Heart left ventricle (tissue), 16 donors: ENCODE measurements around the gene KCNJ6. TPM values are rescaled to one million over a fixed set of nuclear protein-coding genes. Genes with fewer than 3 reads are reported as not detected.
A peak's percentile ranks its signal among the peaks of the same experiment; 100 is the strongest.

Source experiments
- ATAC-seq, 4 donors: fragments of 200-7000 bp; cut with Tn5 transposase; one replicate each; pipeline ENCODE4 v1.9.1; 2020 to 2022; ENCODE audit warnings: moderate library complexity in 4 of 4, mild to moderate bottlenecking in 3 of 4, moderate number of reproducible peaks in 1 of 4
- DNase-seq, 5 donors: peaks; one replicate each; pipeline ENCODE4 v3.0.0-alpha.2; 2020
- H3K27ac ChIP-seq, 12 donors: fragments of 200-600 bp; sonication (generic) in 4 of 12; one replicate each; pipeline versions ENCODE4 v1.5.0 to v1.8.0; 2016 to 2022; ENCODE audit warnings: mild to moderate bottlenecking in 2 of 12
- H3K27me3 ChIP-seq, 9 donors: fragments of 200-600 bp; sonication (generic) in 2 of 9; one replicate each; pipeline versions ENCODE4 v1.5.1 to v1.8.0; 2016 to 2022; ENCODE audit warnings: mild to moderate bottlenecking in 3 of 9
- H3K36me3 ChIP-seq, 9 donors: fragments of 200-600 bp; sonication (generic) in 2 of 9; one replicate each; pipeline versions ENCODE4 v1.5.0 to v1.8.0; 2018 to 2022; ENCODE audit warnings: mild to moderate bottlenecking in 2 of 9
- H3K4me1 ChIP-seq, 12 donors: fragments of 200-600 bp; sonication (generic) in 4 of 12; one replicate each; pipeline versions ENCODE4 v1.5.0 to v1.8.0; 2016 to 2022; ENCODE audit warnings: mild to moderate bottlenecking in 3 of 12
- H3K4me3 ChIP-seq, 12 donors: fragments of 200-600 bp; sonication (generic) in 4 of 12; one replicate each; pipeline versions ENCODE4 v1.5.0 to v1.8.0; 2017 to 2022; ENCODE audit warnings: mild to moderate bottlenecking in 9 of 12, moderate library complexity in 4 of 12
- H3K9me3 ChIP-seq, 12 donors: fragments of 200-600 bp; sonication (generic) in 4 of 12; one replicate each; pipeline versions ENCODE4 v1.5.0 to v1.8.0; 2016 to 2022; ENCODE audit warnings: mild to moderate bottlenecking in 1 of 12
- POLR2A ChIP-seq, 2 donors: fragments of 450-650 bp; IDR thresholded peaks; one replicate each; pipeline ENCODE4 v1.6.1; 2017; ENCODE audit warnings: antibody characterized with exemption in 2 of 2, mild to moderate bottlenecking in 2 of 2, moderate library complexity in 2 of 2
- WGBS, 4 donors: extraction: QIAGEN DNeasy Blood & Tissue Kit in 2 of 4; methylation state at CpG; one replicate each; pipeline versions ENCODE4 v1.1.5 to v1.1.7; 2013 to 2018; 5-methylcytosine and 5-hydroxymethylcytosine counted together
- intact Hi-C, 10 donors: fragments of 100-400 bp; cut with DNase I; formaldehyde crosslinking; loops; one replicate each; pipeline versions ENCODE4 v1.11.1 to v1.14.2; 2022
- polyA plus RNA-seq, 2 donors: library from polyadenylated mRNA; stranded (reverse); fragments of 200-250 nt; gene quantifications; one replicate each; pipeline ENCODE4 v1.2.3, GENCODE V29; 2013
- total RNA-seq, 9 donors: library from RNA; depleted of rRNA in 2 of 9; stranded (reverse); fragments of >200 nt in 2 of 9; fragmentation: NEBNext Ultra II Directional in 3 of 9; extraction: Animal tissue kit (Norgen Biotek cat#: 25700) in 3 of 9; gene quantifications; one replicate each; pipeline versions ENCODE4 v1.1.0 to v1.2.4, GENCODE V29; 2016 to 2023
- TF ChIP-seq, protein P1 (sequence below), 12 donors: fragments of 200-600 bp; sonication (generic) in 4 of 12; IDR thresholded peaks; one replicate each; pipeline versions ENCODE4 v1.5.0 to v1.8.0; 2018 to 2022; ENCODE audit warnings: antibody characterized with exemption in 12 of 12, mild to moderate bottlenecking in 5 of 12
- donor health status: ischemic (EF 13 %, LVEDD 7.1; RV severe dilation, severe dysfunction).
- donor health status: healthy with polysubstance abuse.
- donor health status: DM: no; HTN: yes; CAD: no.
- donor health status: DM: no; HTN: no; CAD: no.
- donor health status: ischemic (EF 25% LVEDD 6.9; RV normal size, moderate dysfunction).
- donor health status: ischemic (EF 25% LVEDD 5.7; RV mildly dilated, moderate dysfunction).
- donor health status: healthy.
- donor health status: DM: yes; HTN: yes; CAD: no.
- donor health status: ischemic (EF 35%, LVEDD 5.7; RV mildly dilated, moderate dysfunction).
- donor health status: nonischemic (EF 11% LVEDD 7.7; RV severe dilation, severe dysfunction).
- donor health status: DM: yes; HTN: yes; CAD: no.
- donor health status: PGD.
- donor health status: ischemic (EF 29% LVEDD 5.4; RV normal size, mild dysfunction).
- donor health status: nonischemic (EF 23%, LVEDD 6.1; RV moderate dilation, normal function).

KCNJ6 gene
- total and polyA plus RNA-seq, 11 donors, result not detected

DNA sequence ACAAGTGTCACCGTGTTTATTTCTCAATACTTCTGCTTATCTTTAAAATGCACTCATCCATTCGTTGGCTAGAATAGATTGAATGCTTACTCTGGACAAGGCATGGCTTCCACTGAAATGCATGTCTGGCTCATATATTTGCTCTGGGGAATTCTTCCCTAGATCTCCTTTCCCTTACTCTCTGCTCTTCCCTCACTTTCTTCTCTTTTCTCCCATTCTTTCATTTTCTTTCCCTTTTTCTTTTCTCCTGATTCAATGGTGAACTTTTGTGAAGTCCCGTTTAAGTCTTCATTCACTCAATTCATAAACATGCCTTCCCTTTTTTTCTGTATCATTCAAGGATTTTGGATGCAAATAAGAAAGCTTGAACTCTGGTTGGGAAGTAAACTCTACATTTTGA is 315.2 kb downstream of the KCNJ6 start:
- DNase-seq, result no peak
- H3K9me3 ChIP-seq, result no peaks in the 10 kb centered on the region
- TF ChIP-seq, protein P1, sequence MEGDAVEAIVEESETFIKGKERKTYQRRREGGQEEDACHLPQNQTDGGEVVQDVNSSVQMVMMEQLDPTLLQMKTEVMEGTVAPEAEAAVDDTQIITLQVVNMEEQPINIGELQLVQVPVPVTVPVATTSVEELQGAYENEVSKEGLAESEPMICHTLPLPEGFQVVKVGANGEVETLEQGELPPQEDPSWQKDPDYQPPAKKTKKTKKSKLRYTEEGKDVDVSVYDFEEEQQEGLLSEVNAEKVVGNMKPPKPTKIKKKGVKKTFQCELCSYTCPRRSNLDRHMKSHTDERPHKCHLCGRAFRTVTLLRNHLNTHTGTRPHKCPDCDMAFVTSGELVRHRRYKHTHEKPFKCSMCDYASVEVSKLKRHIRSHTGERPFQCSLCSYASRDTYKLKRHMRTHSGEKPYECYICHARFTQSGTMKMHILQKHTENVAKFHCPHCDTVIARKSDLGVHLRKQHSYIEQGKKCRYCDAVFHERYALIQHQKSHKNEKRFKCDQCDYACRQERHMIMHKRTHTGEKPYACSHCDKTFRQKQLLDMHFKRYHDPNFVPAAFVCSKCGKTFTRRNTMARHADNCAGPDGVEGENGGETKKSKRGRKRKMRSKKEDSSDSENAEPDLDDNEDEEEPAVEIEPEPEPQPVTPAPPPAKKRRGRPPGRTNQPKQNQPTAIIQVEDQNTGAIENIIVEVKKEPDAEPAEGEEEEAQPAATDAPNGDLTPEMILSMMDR (IDR thresholded peaks at IDR 0.05), result no peak
- no peak for TF ChIP-seq POLR2A (IDR thresholded peaks at IDR 0.05)
- WGBS, 4 donors, result 73 to 86% (median 80%) methylated on average over 3 of the region's 3 CpGs
- H3K4me1 ChIP-seq, result no peaks in the 10 kb centered on the region
- no peak overlapping the region for H3K27ac ChIP-seq
- no peaks in the 10 kb centered on the region for H3K27me3 ChIP-seq
- no peak overlapping the region for H3K4me3 ChIP-seq
- no peaks in the 10 kb centered on the region for H3K36me3 ChIP-seq
- intact Hi-C loops, result loop anchor here in 1 of 10 donors (10.0 kb wide), 1 partner anchor 74 kb away; no protein-coding TSS in a partner anchor
- ATAC-seq, result no peak

DNA sequence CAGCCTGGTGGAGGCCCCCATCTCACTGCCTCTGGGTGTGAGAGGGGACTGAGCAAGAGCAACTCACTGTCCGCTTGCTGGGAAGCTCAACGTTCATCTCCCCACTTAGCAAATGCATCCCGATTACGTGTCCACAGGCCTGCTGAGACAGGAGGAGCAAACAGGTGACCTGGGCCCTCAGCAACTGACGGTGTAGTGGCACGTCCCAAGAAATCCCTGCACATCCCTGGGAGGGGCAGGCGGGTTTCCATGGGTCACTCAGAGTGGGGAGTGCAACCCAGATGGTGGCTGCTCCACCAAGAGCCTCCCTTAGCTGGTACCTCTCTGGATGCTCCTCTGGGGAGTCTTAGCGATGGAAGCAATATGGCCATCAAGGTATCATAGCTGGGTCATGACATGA is 320.3 kb downstream of the KCNJ6 start:
- WGBS, 4 donors, result 90 to 96% (median 94%) methylated on average over 4 to 8 of the region's 8 CpGs

DNA sequence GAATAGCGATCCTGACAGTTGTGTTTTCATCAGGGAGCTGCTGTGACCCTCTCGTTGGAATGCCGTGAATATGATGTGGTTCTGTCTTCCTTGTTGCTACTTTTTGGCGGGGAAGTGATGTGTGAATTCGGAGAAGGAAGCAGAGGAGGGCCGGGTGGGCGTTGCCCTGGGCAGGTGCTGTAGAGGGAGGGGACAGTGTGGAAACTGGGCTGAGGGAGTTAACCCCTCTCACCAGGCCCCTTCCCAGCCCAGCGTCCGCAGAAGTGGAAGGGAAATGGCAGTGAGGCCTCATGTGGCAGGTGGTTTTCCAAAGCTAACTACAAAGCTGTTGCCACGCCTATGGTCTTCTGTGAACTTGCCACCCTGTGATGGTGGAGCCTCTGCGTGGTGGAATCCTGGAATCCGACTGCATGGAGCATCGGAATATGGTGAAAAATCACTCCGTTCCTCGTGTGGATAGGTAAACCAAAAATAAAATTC is 321.7 kb downstream of the KCNJ6 start:
- 74 to 83% (median 78%) methylated on average over 15 of the region's 15 CpGs for WGBS, 4 donors
- intact Hi-C loops, result no loop called here
- TF ChIP-seq POLR2A (IDR thresholded peaks at IDR 0.05), result no peak
- TF ChIP-seq, protein P1 (IDR thresholded peaks at IDR 0.05), result no peak
- H3K4me3 ChIP-seq, result peak overlapping the region in 1 of 12 donors; percentile 8
- H3K27me3 ChIP-seq, result no peaks in the 10 kb centered on the region
- peak overlapping the region in 1 of 12 donors; percentile 37 for H3K27ac ChIP-seq
- no peaks in the 10 kb centered on the region for H3K9me3 ChIP-seq
- H3K36me3 ChIP-seq, result no peaks in the 10 kb centered on the region
- ATAC-seq, result peak in 1 of 4 donors; percentile 7
- no peak for DNase-seq
- H3K4me1 ChIP-seq, result peaks cover 0 to 16% (median 6%) of the 10 kb centered on the region in 12 donors

More for the DNA sequence above, 320.3 kb downstream of the KCNJ6 start:
- Histone ChIP-seq H3K36me3 (no peaks in the 10 kb centered on the region), H3K9me3 (no peaks in the 10 kb centered on the region), H3K4me3 (no peak overlapping the region), H3K27me3 (no peaks in the 10 kb centered on the region), H3K4me1 (peaks cover 0 to 16% (median 6%) of the 10 kb centered on the region in 12 donors), H3K27ac (no peak overlapping the region)
- TF ChIP-seq, protein P1 (IDR thresholded peaks at IDR 0.05), result no peak
- no peak for TF ChIP-seq POLR2A (IDR thresholded peaks at IDR 0.05)
- no peak for ATAC-seq
- DNase-seq, result no peak
- intact Hi-C loops, result no loop called here

DNA sequence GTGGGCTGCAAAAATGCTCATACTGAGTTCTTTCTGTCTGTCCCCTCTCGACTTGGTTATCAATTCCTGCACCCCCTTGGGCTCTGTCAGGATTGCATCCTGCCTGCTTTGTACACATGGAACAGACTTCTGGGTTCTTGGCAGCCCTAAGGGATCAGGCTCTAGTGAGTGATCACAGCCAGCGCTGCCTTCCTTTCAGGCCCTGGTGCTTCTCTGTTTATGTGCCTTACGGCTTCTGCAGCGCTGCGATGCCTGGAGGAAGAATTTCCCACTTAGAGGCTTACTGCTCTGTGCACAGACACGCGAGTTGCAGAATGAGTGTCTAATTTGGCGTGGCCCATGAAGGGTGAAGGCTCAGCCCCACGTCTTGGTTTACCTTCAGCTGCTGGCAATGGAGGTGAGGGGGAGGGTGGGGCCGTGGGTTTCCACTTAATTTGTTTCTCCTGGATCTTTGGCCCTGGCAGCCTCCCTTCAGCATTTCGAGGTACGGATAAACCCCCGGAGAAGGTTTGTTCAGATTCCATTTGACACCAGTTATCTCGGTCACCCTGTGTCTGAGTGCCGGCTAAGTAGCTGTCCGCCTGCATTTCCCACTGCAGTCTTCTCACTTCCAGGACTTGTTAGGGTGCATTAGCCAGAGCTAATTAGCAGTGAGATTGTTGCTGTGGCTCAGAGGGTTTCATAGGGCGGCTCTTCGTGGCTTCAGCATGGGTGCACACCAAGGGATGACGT is 322.4 kb downstream of the KCNJ6 start:
- 35 to 63% (median 36%) methylated on average over 18 to 19 of the region's 19 CpGs for WGBS, 4 donors
- no peaks in the 10 kb centered on the region for H3K36me3 ChIP-seq
- intact Hi-C loops, result no loop called here
- peak overlapping the region in 2 of 12 donors; percentile 37 to 55 for H3K27ac ChIP-seq
- no peaks in the 10 kb centered on the region for H3K27me3 ChIP-seq
- H3K9me3 ChIP-seq, result no peaks in the 10 kb centered on the region
- no peak for TF ChIP-seq POLR2A (IDR thresholded peaks at IDR 0.05)
- TF ChIP-seq, protein P1 (IDR thresholded peaks at IDR 0.05), result no peak
- ATAC-seq (peak; percentile 26 to 82 (median 66)), DNase-seq (peak in 1 of 5 donors; percentile 40)
- H3K4me3 ChIP-seq, result peak overlapping the region in 3 of 12 donors; percentile 8 to 24 (median 19)
- H3K4me1 ChIP-seq, result peaks cover 0 to 16% (median 6%) of the 10 kb centered on the region in 12 donors
